CD4-positive, alpha-beta memory T cell (primary cell): ENCODE measurements around the gene OAS1. TPM values are rescaled to one million over a fixed set of nuclear protein-coding genes. Genes with fewer than 3 reads are reported as not detected.

Experiments
- CTCF ChIA-PET: fragments of 350-600 bp; sonication (Branson Sonifier 250); formaldehyde crosslinking; loops from one replicate; lab custom pipeline; 2021; ENCODE audit warnings: inconsistent platforms; ENCODE audit not compliant: partially characterized antibody; lab: Charles Lee
- POLR2A ChIA-PET: fragments of 350-600 bp; sonication (Branson Sonifier 250); formaldehyde crosslinking; loops from one replicate; lab custom pipeline; 2021; ENCODE audit not compliant: partially characterized antibody; lab: Charles Lee
- DNase-seq, 5 donors: peaks; one replicate each; pipeline versions ENCODE4 v3.0.0 to v3.0.0-alpha.2; 2020 to 2022; ENCODE audit warnings: mixed read lengths in 1 of 5
- H3K27ac ChIP-seq: one replicate; pipeline ENCODE4 v1.7.0; 2013; ENCODE audit warnings: low read depth, low read length
- H3K27me3 ChIP-seq: 2 replicates; pipeline ENCODE4 v1.7.0; 2013; ENCODE audit warnings: mild to moderate bottlenecking, low read length, moderate library complexity; ENCODE audit not compliant: insufficient read depth
- H3K36me3 ChIP-seq: 2 replicates; pipeline ENCODE4 v1.7.0; 2013; ENCODE audit warnings: mild to moderate bottlenecking, low read length, moderate library complexity; ENCODE audit not compliant: insufficient read depth
- H3K4me1 ChIP-seq: 2 replicates; pipeline ENCODE4 v1.7.0; 2013; ENCODE audit warnings: mild to moderate bottlenecking, low read length, moderate library complexity; ENCODE audit not compliant: insufficient read depth
- H3K4me3 ChIP-seq, 2 donors: one replicate each; pipeline ENCODE4 v1.7.0; 2013; ENCODE audit warnings: low read length in 2 of 2, mild to moderate bottlenecking in 1 of 2
- H3K9me3 ChIP-seq, 2 donors: one replicate each; pipeline ENCODE4 v1.7.0; 2013; ENCODE audit warnings: low read length in 2 of 2, control low read depth in 1 of 2; ENCODE audit not compliant: control insufficient read depth in 1 of 2
- H3K27ac Mint-ChIP-seq, 7 donors: one replicate each; pipeline ENCODE4 v1.8.0; 2020 to 2021; ENCODE audit warnings: mixed read lengths in 7 of 7, mild to moderate bottlenecking in 6 of 7, inconsistent platforms in 3 of 7, moderate library complexity in 3 of 7
- H3K27me3 Mint-ChIP-seq, 2 donors: one replicate each; pipeline ENCODE4 v1.8.0; 2020 to 2021; ENCODE audit warnings: mixed read lengths in 2 of 2
- H3K36me3 Mint-ChIP-seq, 2 donors: one replicate each; pipeline ENCODE4 v1.8.0; 2020 to 2021; ENCODE audit warnings: mixed read lengths in 2 of 2, inconsistent platforms in 1 of 2, mild to moderate bottlenecking in 1 of 2
- H3K4me1 Mint-ChIP-seq, 4 donors: one replicate each; pipeline ENCODE4 v1.8.0; 2020 to 2021; ENCODE audit warnings: mixed read lengths in 4 of 4, mild to moderate bottlenecking in 1 of 4
- H3K4me3 Mint-ChIP-seq, 8 donors: one replicate each; pipeline ENCODE4 v1.8.0; 2020 to 2021; ENCODE audit warnings: mixed read lengths in 8 of 8, mild to moderate bottlenecking in 7 of 8, moderate library complexity in 6 of 8, inconsistent platforms in 3 of 8
- H3K9me3 Mint-ChIP-seq, 8 donors: one replicate each; pipeline ENCODE4 v1.8.0; 2020 to 2021; ENCODE audit warnings: mixed read lengths in 8 of 8, mild to moderate bottlenecking in 5 of 8, inconsistent platforms in 3 of 8, moderate library complexity in 1 of 8
- intact Hi-C: fragments of 100-400 bp; cut with micrococcal nuclease; formaldehyde crosslinking; loops from one replicate; pipeline ENCODE4 v1.15.1; 2023
- polyA plus RNA-seq, 2 donors: library from polyadenylated mRNA; unstranded; fragments of 300-500 nt; fragmentation: Illumina TruSeq; gene quantifications; one replicate each; pipeline ENCODE4 v1.2.3, GENCODE V29; 2021
- total RNA-seq, 2 experiments: library from RNA; stranded (reverse); gene quantifications; one replicate each; pipeline ENCODE4 v1.2.3, GENCODE V29; 2021

The OAS1 gene
- total and polyA plus RNA-seq, 4 experiments from 2014 or later = 8.4 to 49.3 (median 20.6) TPM

DNA sequence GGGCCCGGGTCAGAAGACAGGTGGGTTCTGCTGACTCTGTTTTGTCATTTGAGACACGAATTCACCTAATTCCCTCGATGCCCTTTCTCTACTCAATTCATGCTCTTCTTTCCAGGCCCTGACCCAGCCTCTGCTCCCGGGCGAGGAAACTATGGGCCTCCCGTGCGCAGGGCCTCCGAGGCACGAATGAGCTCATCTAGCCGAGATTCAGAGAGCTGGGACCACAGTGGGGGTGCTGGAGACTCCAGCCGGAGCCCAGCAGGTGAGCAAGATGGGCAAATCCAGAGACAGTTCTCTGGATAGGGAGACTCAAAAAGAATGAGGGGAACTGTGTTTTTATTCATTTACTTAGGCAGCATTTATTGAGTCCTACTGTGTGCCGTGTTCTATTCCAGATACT, 37.0 kb upstream of the OAS1 start:
- Histone ChIP-seq H3K27ac (no peak overlapping the region), H3K27me3 (no peaks in the 10 kb centered on the region), H3K4me3 (no peak overlapping the region), H3K4me1 (no peaks in the 10 kb centered on the region), H3K9me3 (no peaks in the 10 kb centered on the region), H3K36me3 (no peaks in the 10 kb centered on the region)
- no peak overlapping the region for H3K27ac Mint-ChIP-seq
- H3K9me3 Mint-ChIP-seq = peaks cover 0 to 4% (median 0%) of the 10 kb centered on the region in 8 donors
- peaks cover 0 to 1% (median 0%) of the 10 kb centered on the region in 4 donors for H3K4me1 Mint-ChIP-seq
- CTCF ChIA-PET = no interaction called here
- peaks cover 38 to 49% of the 10 kb centered on the region in 2 donors for H3K27me3 Mint-ChIP-seq
- H3K36me3 Mint-ChIP-seq = peaks cover 0 to 4% of the 10 kb centered on the region in 2 donors
- no peak for DNase-seq
- intact Hi-C loops = no loop called here
- H3K4me3 Mint-ChIP-seq = no peak overlapping the region
- POLR2A ChIA-PET = no interaction called here

DNA sequence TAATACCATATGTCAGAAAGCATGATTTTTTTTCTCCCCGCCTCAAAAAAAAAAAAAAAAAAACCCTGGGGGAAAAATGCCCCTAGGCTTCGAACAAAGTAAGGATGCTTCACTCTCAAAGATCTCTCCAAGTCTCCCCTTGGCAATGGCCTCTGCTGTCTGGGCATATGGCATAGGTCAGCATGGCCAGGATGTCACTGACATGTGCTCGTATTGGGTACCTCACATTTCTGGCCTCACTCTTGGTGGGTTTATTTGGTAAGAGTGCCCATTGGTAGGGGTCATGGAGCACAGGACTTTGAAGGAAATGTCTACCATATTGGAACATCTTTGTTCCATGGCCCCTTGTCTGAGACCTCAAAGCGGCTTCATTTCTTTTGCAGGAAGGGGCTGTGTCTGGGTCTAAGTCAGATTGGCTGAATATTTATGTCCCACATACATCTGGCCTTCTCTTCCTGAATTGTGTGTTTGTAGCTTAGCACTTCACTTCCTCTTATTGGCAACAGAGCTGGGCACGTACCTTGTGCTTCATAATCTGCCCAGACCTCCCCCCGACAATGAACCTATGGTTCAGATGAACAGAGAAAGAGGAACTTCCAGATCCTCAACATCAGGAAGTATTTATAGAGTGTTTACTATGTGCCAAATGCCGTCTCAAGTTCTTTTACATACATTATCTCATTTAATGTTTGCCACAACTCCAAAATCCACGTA, 36.3 kb upstream of the OAS1 start:
- H3K4me1 Mint-ChIP-seq = no peaks in the 10 kb centered on the region
- H3K4me3 ChIP-seq = no peak overlapping the region
- H3K4me1 ChIP-seq = no peaks in the 10 kb centered on the region
- no peaks in the 10 kb centered on the region for H3K36me3 ChIP-seq
- H3K27ac ChIP-seq = no peak overlapping the region
- no peak overlapping the region for H3K27ac Mint-ChIP-seq
- no peaks in the 10 kb centered on the region for H3K9me3 ChIP-seq
- peaks cover 0 to 4% (median 0%) of the 10 kb centered on the region in 8 donors for H3K9me3 Mint-ChIP-seq
- H3K27me3 Mint-ChIP-seq = peaks cover 36 to 45% of the 10 kb centered on the region in 2 donors
- intact Hi-C loops = no loop called here
- H3K4me3 Mint-ChIP-seq = no peak overlapping the region
- peaks cover 0 to 4% of the 10 kb centered on the region in 2 donors for H3K36me3 Mint-ChIP-seq
- H3K27me3 ChIP-seq = no peaks in the 10 kb centered on the region
- no peak for DNase-seq
- ChIA-PET POLR2A (no interaction called here), CTCF (no interaction called here)

DNA sequence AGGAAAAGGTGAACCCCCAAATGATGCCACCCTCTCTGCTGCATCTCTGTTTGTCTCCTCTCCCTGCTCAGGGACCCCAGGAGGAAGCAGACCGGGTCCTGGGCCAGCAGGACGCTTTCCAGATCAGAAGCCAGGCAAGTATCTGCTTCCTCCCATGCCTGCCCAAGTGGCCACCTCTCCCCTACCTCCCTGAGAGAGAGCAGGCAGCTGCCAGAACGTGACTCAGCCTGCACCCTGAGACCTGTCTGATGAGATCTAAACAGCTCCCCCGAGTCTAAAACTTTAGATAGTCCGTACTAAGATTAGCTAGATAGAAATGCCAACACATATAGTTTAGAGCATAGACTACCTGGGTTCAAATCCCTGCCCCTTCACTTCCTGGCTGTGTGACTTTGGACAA, 31.2 kb upstream of the OAS1 start:
- H3K36me3 ChIP-seq = no peaks in the 10 kb centered on the region
- ChIA-PET POLR2A (no interaction called here), CTCF (no interaction called here)
- H3K27me3 ChIP-seq = peaks cover 12% of the 10 kb centered on the region
- Mint-ChIP-seq H3K27ac (peak overlapping the region in 1 of 7 donors; percentile 12), H3K9me3 (no peaks in the 10 kb centered on the region), H3K4me1 (no peaks in the 10 kb centered on the region), H3K36me3 (no peaks in the 10 kb centered on the region), H3K4me3 (no peak overlapping the region), H3K27me3 (peaks cover 34 to 45% of the 10 kb centered on the region in 2 donors)
- no peaks in the 10 kb centered on the region for H3K9me3 ChIP-seq
- DNase-seq = no peak
- intact Hi-C loops = no loop called here
- no peak overlapping the region for H3K27ac ChIP-seq
- no peaks in the 10 kb centered on the region for H3K4me1 ChIP-seq
- no peak overlapping the region for H3K4me3 ChIP-seq

DNA sequence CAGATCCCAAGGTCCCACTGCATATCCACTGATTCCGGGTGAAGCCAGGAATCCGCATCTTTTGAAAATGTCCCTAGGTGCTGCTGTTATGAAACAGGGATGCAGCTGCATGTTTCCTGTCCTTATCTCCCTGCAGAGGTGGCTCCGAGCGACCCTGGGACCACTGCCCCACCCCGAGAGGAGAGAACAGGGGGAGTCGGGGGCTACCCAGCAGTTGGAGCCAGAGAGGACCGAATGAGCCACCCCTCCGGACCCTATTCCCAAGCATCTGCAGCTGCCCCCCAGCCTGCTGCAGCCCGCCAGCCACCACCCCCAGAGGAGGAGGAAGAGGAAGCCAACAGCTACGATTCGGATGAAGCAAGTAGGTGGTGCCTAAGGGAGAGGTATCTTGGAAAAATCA, 30.3 kb upstream of the OAS1 start:
- Mint-ChIP-seq H3K27me3 (peaks cover 33 to 46% of the 10 kb centered on the region in 2 donors), H3K27ac (no peak overlapping the region), H3K4me1 (no peaks in the 10 kb centered on the region), H3K36me3 (no peaks in the 10 kb centered on the region), H3K9me3 (no peaks in the 10 kb centered on the region), H3K4me3 (no peak overlapping the region)
- Histone ChIP-seq H3K9me3 (no peaks in the 10 kb centered on the region), H3K27me3 (peaks cover 12% of the 10 kb centered on the region), H3K4me1 (no peaks in the 10 kb centered on the region), H3K27ac (no peak overlapping the region), H3K4me3 (no peak overlapping the region), H3K36me3 (no peaks in the 10 kb centered on the region)
- ChIA-PET POLR2A (no interaction called here), CTCF (interaction anchor here (0.8 kb wide), 1 partner anchor 19 kb away, joined by 3 read pairs; no protein-coding TSS in a partner anchor)
- no peak for DNase-seq
- intact Hi-C loops = no loop called here

DNA sequence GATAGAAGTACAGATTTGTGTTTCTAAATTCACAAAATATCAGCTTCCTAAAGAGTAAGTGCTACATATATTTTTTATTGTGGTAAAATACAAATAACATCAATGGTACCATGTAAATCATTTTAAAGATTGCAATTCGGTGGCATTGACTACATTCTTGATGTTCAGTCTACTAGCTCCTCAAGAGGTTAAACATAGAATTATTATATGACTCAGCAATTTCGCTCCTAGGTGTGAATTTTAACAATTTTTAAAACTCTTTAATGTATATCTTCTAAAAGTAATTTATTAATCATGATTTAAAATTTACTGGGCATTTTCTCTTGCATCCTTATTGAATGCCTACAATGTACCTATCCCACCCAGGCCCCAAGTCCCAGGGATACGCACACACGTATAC, 29.8 kb upstream of the OAS1 start:
- no peaks in the 10 kb centered on the region for H3K4me1 ChIP-seq
- H3K4me1 Mint-ChIP-seq = no peaks in the 10 kb centered on the region
- no peak overlapping the region for H3K4me3 Mint-ChIP-seq
- ChIA-PET CTCF (interaction anchor here (0.8 kb wide), 1 partner anchor 19 kb away, joined by 3 read pairs; no protein-coding TSS in a partner anchor), POLR2A (no interaction called here)
- H3K36me3 ChIP-seq = no peaks in the 10 kb centered on the region
- DNase-seq = no peak
- no peak overlapping the region for H3K4me3 ChIP-seq
- H3K36me3 Mint-ChIP-seq = no peaks in the 10 kb centered on the region
- H3K9me3 ChIP-seq = no peaks in the 10 kb centered on the region
- intact Hi-C loops = no loop called here
- peaks cover 12% of the 10 kb centered on the region for H3K27me3 ChIP-seq
- peaks cover 31 to 46% of the 10 kb centered on the region in 2 donors for H3K27me3 Mint-ChIP-seq
- H3K27ac Mint-ChIP-seq = no peak overlapping the region
- H3K9me3 Mint-ChIP-seq = no peaks in the 10 kb centered on the region
- H3K27ac ChIP-seq = no peak overlapping the region

DNA sequence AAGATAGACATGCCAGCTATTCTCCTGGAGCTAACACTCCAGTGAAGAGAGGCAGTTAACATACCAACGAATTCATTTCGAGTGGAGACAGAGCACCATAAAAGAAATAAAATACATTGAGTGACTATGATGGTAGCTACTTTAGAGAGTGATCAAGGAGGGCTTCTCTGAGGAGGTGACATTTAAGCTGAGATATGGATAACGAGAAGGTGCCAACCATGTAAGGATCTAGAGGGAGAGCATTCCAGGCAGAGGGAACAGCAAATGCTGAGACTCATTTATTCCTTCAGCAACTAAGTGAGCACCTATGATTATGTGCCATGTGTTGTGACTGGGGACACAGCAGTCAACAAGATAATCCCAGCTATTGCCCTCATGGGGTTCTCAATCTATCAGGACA, 28.3 kb upstream of the OAS1 start:
- H3K9me3 Mint-ChIP-seq = no peaks in the 10 kb centered on the region
- Histone ChIP-seq H3K27me3 (peaks cover 12% of the 10 kb centered on the region), H3K4me3 (no peak overlapping the region), H3K9me3 (no peaks in the 10 kb centered on the region), H3K27ac (no peak overlapping the region), H3K36me3 (no peaks in the 10 kb centered on the region), H3K4me1 (no peaks in the 10 kb centered on the region)
- peaks cover 26 to 43% of the 10 kb centered on the region in 2 donors for H3K27me3 Mint-ChIP-seq
- intact Hi-C loops = no loop called here
- DNase-seq = no peak
- H3K4me1 Mint-ChIP-seq = no peaks in the 10 kb centered on the region
- no peaks in the 10 kb centered on the region for H3K36me3 Mint-ChIP-seq
- H3K27ac Mint-ChIP-seq = no peak overlapping the region
- no peak overlapping the region for H3K4me3 Mint-ChIP-seq
- POLR2A ChIA-PET = no interaction called here
- CTCF ChIA-PET = no interaction called here

DNA sequence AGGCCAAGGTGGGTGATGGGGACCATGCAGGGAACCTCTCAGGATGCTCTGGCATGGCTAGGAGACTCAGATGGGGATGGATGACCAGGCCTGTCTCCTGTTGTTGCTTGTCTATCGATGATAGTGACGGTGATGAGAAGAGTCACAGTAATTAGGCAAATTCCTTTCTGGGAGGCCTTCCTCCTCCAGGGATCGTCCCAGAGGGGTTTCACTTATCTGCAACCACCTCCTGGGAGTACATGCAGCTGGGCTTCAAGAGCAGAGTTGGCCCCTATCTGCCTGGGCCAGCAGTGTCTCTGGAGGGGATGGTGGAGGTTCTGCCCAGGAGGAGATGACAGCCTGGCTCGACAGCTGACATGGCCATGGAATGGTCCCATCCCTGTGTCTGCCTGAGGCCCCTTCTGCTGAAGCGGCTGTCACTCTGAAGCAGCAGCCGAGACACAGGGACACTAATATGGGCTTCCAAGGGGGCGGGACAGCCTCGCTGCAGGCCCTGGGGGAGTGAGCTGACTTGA, 27.5 kb upstream of the OAS1 start:
- DNase-seq = no peak
- CTCF ChIA-PET = no interaction called here
- no peaks in the 10 kb centered on the region for H3K36me3 Mint-ChIP-seq
- H3K9me3 ChIP-seq = no peaks in the 10 kb centered on the region
- POLR2A ChIA-PET = no interaction called here
- H3K4me1 Mint-ChIP-seq = no peaks in the 10 kb centered on the region
- no peak overlapping the region for H3K4me3 ChIP-seq
- peaks cover 0 to 2% (median 0%) of the 10 kb centered on the region in 8 donors for H3K9me3 Mint-ChIP-seq
- intact Hi-C loops = no loop called here
- no peaks in the 10 kb centered on the region for H3K36me3 ChIP-seq
- H3K27me3 Mint-ChIP-seq = peaks cover 22 to 37% of the 10 kb centered on the region in 2 donors
- no peak overlapping the region for H3K27ac Mint-ChIP-seq
- H3K4me1 ChIP-seq = no peaks in the 10 kb centered on the region
- peaks cover 12% of the 10 kb centered on the region for H3K27me3 ChIP-seq
- H3K4me3 Mint-ChIP-seq = no peak overlapping the region
- no peak overlapping the region for H3K27ac ChIP-seq
